B cell (primary cell): ENCODE results near the gene PCDHGB5. TPM values are rescaled to one million over a fixed set of nuclear protein-coding genes. Genes with fewer than 3 reads are reported as not detected.

Source experiments
- ATAC-seq: fragments of 200-7000 bp; cut with Tn5 transposase; one replicate; pipeline ENCODE4 v1.10.0; 2021; ENCODE audit warnings: low read depth, mild to moderate bottlenecking, moderate number of reproducible peaks, moderate library complexity
- CTCF ChIA-PET: fragments of 350-600 bp; sonication (Branson Sonifier 250); formaldehyde crosslinking; loops from one replicate; lab custom pipeline; 2021; ENCODE audit warnings: antibody characterized with exemption, inconsistent platforms; lab: Charles Lee
- POLR2A ChIA-PET: fragments of 350-600 bp; sonication (Branson Sonifier 250); formaldehyde crosslinking; loops from one replicate; lab custom pipeline; 2021; ENCODE audit warnings: antibody characterized with exemption; lab: Charles Lee
- DNase-seq: peaks from one replicate; pipeline ENCODE4 v3.0.0; 2013
- H2AFZ ChIP-seq: 2 replicates; pipeline ENCODE4 v1.6.1; 2012; ENCODE audit warnings: mild to moderate bottlenecking, low read depth, low read length; ENCODE audit not compliant: insufficient read depth, poor library complexity, severe bottlenecking
- H3K27ac ChIP-seq, 2 donors: 1 replicate in 1 of 2; 2 replicates in 1 of 2; pipeline ENCODE4 v1.5.1; 2012 to 2013; ENCODE audit warnings: low read length in 2 of 2, mild to moderate bottlenecking in 2 of 2, moderate library complexity in 1 of 2
- H3K27me3 ChIP-seq, 4 experiments: fragments of 200-600 bp in 1 of 4; sonication (generic) in 1 of 4; replicated peaks in 1 of 4; 1 replicate in 2 of 4; 2 replicates in 2 of 4; pipeline versions ENCODE4 v1.6.1 to v1.7.0; 2013 to 2016; ENCODE audit warnings: low read length in 3 of 4, mild to moderate bottlenecking in 2 of 4, mixed read lengths in 1 of 4, moderate library complexity in 1 of 4; ENCODE audit not compliant: insufficient read depth in 4 of 4, control insufficient read depth in 3 of 4; ENCODE audit errors: control extremely low read depth in 1 of 4
- H3K36me3 ChIP-seq, 2 experiments: replicated peaks in 1 of 2; 1 replicate in 1 of 2; 2 replicates in 1 of 2; pipeline versions ENCODE4 v1.6.1 to v1.7.1; 2013; ENCODE audit warnings: low read length in 1 of 2; ENCODE audit not compliant: insufficient read depth in 2 of 2, control insufficient read depth in 1 of 2; ENCODE audit errors: control extremely low read depth in 1 of 2, extremely low read depth in 1 of 2
- H3K4me1 ChIP-seq, 2 donors: fragments of 200-600 bp in 1 of 2; sonication (generic) in 1 of 2; 1 replicate in 1 of 2; 2 replicates in 1 of 2; pipeline versions ENCODE4 v1.5.1 to v1.6.1; 2013 to 2017; ENCODE audit warnings: low read length in 2 of 2; ENCODE audit not compliant: control insufficient read depth in 2 of 2, insufficient read depth in 2 of 2
- H3K4me2 ChIP-seq: replicated peaks from 2 replicates; pipeline ENCODE3; 2012; ENCODE audit warnings: mild to moderate bottlenecking, low read depth, low read length; ENCODE audit not compliant: poor library complexity, severe bottlenecking
- H3K4me3 ChIP-seq, 5 experiments: fragments of 200-600 bp in 1 of 5; sonication (generic) in 1 of 5; 1 replicate in 3 of 5; 2 replicates in 2 of 5; pipeline versions ENCODE4 v1.5.1 to v1.7.0; 2011 to 2016; ENCODE audit warnings: low read length in 4 of 5, mild to moderate bottlenecking in 4 of 5, low read depth in 2 of 5, control low read depth in 1 of 5, moderate library complexity in 1 of 5; ENCODE audit not compliant: insufficient read depth in 1 of 5; ENCODE audit errors: control extremely low read depth in 1 of 5, extremely low read depth in 1 of 5
- H3K79me2 ChIP-seq: fragments of 200-600 bp; sonication (generic); one replicate; pipeline ENCODE4 v1.6.0; 2016; ENCODE audit warnings: low read length; ENCODE audit not compliant: control insufficient read depth, insufficient read depth
- H3K9ac ChIP-seq: fragments of 200-600 bp; sonication (generic); 2 replicates; pipeline ENCODE4 v1.6.1; 2017; ENCODE audit warnings: mild to moderate bottlenecking, low read length, moderate library complexity
- H3K9me3 ChIP-seq, 3 donors: one replicate each; pipeline versions ENCODE4 v1.6.1 to v1.7.1; 2013; ENCODE audit warnings: low read length in 2 of 3; ENCODE audit not compliant: control insufficient read depth in 2 of 3, insufficient read depth in 1 of 3; ENCODE audit errors: control extremely low read depth in 1 of 3
- H4K20me1 ChIP-seq: 2 replicates; pipeline ENCODE4 v1.6.0; 2012; ENCODE audit warnings: mild to moderate bottlenecking, low read length; ENCODE audit not compliant: insufficient read depth, control insufficient read depth, poor library complexity, severe bottlenecking
- H3K27ac Mint-ChIP-seq: one replicate; pipeline ENCODE4 v1.8.0; 2021; ENCODE audit warnings: mixed read lengths
- H3K27me3 Mint-ChIP-seq: one replicate; pipeline ENCODE4 v1.8.0; 2021; ENCODE audit warnings: mixed read lengths
- H3K4me1 Mint-ChIP-seq: one replicate; pipeline ENCODE4 v1.8.0; 2021; ENCODE audit warnings: mixed read lengths
- H3K4me3 Mint-ChIP-seq: one replicate; pipeline ENCODE4 v1.8.0; 2021; ENCODE audit warnings: mixed read lengths
- H3K9me3 Mint-ChIP-seq: one replicate; pipeline ENCODE4 v1.8.0; 2022; ENCODE audit warnings: mixed read lengths; ENCODE audit not compliant: insufficient read depth
- CTCF ChIP-seq: fragments of 200-600 bp; IDR thresholded peaks from one replicate; pipeline ENCODE4 v1.8.0; 2022; ENCODE audit warnings: antibody characterized with exemption, mild to moderate bottlenecking
- EZH2 ChIP-seq: IDR thresholded peaks from 2 replicates; pipeline ENCODE4 v1.6.1; 2012; ENCODE audit warnings: borderline replicate concordance, low read depth, mild to moderate bottlenecking, moderate library complexity, low read length; ENCODE audit not compliant: insufficient read depth, poor library complexity, severe bottlenecking
- WGBS: methylation state at CpG from one replicate; pipeline ENCODE4 v1.1.5; 2013; ENCODE audit warnings: missing lambda C conversion rate; ENCODE audit not compliant: insufficient coverage; 5-methylcytosine and 5-hydroxymethylcytosine counted together
- intact Hi-C: fragments of 100-400 bp; cut with micrococcal nuclease; formaldehyde crosslinking; loops from one replicate; pipeline ENCODE4 v1.10.0; 2022
- polyA plus RNA-seq: library from polyadenylated mRNA; depleted of rRNA; stranded (reverse); fragments of >200 nt; gene quantifications from 2 replicates; pipeline ENCODE4 v1.2.3, GENCODE V29; 2012
- total RNA-seq, 2 donors: library from RNA; stranded (reverse); fragments of 120-200 nt in 1 of 2; gene quantifications; 1 replicate in 1 of 2; 2 replicates in 1 of 2; pipeline versions ENCODE4 v1.2.3 to v1.2.4, GENCODE V29; 2013 to 2022

PCDHGB5 gene
- total and polyA plus RNA-seq, 2 donors (not counting 1 experiment from before 2014, with no cell fraction given), result 0.37 to 2.5 TPM

- H3K4me1 Mint-ChIP-seq, result peaks cover 3% of the 10 kb centered on the region
Measured at GRCh38 chr5:141389153-141390042, 8.3 kb upstream of the PCDHGB5 start.

More at GRCh38 chr5:141389153-141390042, 8.3 kb upstream of the PCDHGB5 start:
- no peak for DNase-seq
- Histone ChIP-seq H3K27me3 (peaks cover 0 to 60% (median 37%) of the 10 kb centered on the region in 4 experiments), H3K4me2 (no peak overlapping the region), H3K9me3 (peaks cover 2 to 48% (median 30%) of the 10 kb centered on the region in 3 donors), H3K36me3 (no peaks in the 10 kb centered on the region), H3K79me2 (no peaks in the 10 kb centered on the region), H3K27ac (no peak overlapping the region), H3K4me1 (no peaks in the 10 kb centered on the region), H2AFZ (no peak overlapping the region), H3K4me3 (no peak overlapping the region), H4K20me1 (no peaks in the 10 kb centered on the region), H3K9ac (no peak overlapping the region)
- ChIA-PET POLR2A (no interaction called here), CTCF (no interaction called here)
- ATAC-seq, result no peak
- no peak overlapping the region for H3K27ac Mint-ChIP-seq
- H3K9me3 Mint-ChIP-seq, result peaks cover 10% of the 10 kb centered on the region
- intact Hi-C loops, result no loop called here
- TF ChIP-seq CTCF, result no peak
- no peak for TF ChIP-seq EZH2
- H3K27me3 Mint-ChIP-seq, result peaks cover 64% of the 10 kb centered on the region
- 55% methylated on average over 77 of the region's 77 CpGs for whole genome bisulfite sequencing
- no peak overlapping the region for H3K4me3 Mint-ChIP-seq
